Measurements from ENCODE around the gene HNRNPA1L2.

DNA sequence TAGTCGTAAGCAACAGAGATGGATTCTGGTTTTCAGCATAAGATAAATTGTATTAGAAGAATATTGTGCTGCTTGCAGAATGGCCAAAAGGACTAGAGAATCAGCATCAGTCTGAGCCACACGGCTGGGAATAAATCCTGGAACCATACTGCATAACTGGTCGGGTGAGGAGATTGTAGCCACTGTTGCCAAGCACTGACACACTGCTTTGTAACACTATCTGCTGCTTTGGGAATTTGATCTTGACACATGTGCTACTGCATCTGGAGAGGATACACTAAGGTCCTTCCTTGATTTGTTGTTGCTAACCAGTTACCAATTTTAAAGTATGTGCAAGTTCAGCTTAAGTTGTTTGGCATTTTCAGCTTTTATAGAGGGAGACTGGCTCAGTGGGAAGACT lies 1.9 kb downstream of the HNRNPA1L2 start:
- TF ChIP-seq POLR2A (IDR thresholded peaks at IDR 0.05) = no peak
- TF ChIP-seq, protein P1, sequence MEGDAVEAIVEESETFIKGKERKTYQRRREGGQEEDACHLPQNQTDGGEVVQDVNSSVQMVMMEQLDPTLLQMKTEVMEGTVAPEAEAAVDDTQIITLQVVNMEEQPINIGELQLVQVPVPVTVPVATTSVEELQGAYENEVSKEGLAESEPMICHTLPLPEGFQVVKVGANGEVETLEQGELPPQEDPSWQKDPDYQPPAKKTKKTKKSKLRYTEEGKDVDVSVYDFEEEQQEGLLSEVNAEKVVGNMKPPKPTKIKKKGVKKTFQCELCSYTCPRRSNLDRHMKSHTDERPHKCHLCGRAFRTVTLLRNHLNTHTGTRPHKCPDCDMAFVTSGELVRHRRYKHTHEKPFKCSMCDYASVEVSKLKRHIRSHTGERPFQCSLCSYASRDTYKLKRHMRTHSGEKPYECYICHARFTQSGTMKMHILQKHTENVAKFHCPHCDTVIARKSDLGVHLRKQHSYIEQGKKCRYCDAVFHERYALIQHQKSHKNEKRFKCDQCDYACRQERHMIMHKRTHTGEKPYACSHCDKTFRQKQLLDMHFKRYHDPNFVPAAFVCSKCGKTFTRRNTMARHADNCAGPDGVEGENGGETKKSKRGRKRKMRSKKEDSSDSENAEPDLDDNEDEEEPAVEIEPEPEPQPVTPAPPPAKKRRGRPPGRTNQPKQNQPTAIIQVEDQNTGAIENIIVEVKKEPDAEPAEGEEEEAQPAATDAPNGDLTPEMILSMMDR (IDR thresholded peaks at IDR 0.05) = no peak
- no peak for TF ChIP-seq POLR2AphosphoS5 (IDR thresholded peaks at IDR 0.05)
- TF ChIP-seq EP300 (IDR thresholded peaks at IDR 0.05) = no peak
